ENCODE measurements around the gene CIDEC. TPM values are rescaled to one million over a fixed set of nuclear protein-coding genes. Genes with fewer than 3 reads are reported as not detected.

The CIDEC gene
- total and polyA plus RNA-seq, 2 experiments from 2014 or later, result not detected

DNA sequence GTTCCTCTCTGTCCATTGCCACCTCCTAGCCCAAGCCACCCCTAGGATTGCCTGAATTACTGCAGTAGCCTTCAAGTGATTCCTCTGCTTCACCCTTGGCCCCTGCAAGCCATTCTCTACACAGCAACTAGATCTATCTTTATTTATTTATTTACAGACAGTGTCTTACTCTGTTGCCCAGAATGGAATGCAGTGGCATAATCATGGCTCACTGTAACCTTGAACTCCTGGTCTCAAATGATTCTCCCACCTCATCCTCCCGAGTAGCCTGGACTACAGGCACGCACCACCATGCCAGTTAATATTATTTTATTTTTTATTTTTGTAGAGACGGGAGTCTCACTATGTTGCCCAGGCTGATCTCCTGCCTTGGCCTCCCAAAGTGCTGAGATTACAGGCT is 8.5 kb upstream of the CIDEC start:
- H3K9me2 ChIP-seq (ENCODE audit: insufficient read depth), result no peaks in the 10 kb centered on the region
- TF ChIP-seq, protein P1, sequence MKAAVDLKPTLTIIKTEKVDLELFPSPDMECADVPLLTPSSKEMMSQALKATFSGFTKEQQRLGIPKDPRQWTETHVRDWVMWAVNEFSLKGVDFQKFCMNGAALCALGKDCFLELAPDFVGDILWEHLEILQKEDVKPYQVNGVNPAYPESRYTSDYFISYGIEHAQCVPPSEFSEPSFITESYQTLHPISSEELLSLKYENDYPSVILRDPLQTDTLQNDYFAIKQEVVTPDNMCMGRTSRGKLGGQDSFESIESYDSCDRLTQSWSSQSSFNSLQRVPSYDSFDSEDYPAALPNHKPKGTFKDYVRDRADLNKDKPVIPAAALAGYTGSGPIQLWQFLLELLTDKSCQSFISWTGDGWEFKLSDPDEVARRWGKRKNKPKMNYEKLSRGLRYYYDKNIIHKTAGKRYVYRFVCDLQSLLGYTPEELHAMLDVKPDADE (IDR thresholded peaks at IDR 0.05), result no peak
- TF ChIP-seq ZNF331 (CRISPR knock-in tag; IDR thresholded peaks at IDR 0.05; ENCODE audit: low read depth) (no peak), JUNB (IDR thresholded peaks at IDR 0.05; ENCODE audit: unreplicated experiment) (no peak), NANOG (IDR thresholded peaks at IDR 0.05; ENCODE audit: borderline replicate concordance) (no peak), CREB1 (CRISPR knock-in tag; IDR thresholded peaks at IDR 0.05; ENCODE audit: low read depth) (no peak), POLR2AphosphoS5 (IDR thresholded peaks at IDR 0.05; ENCODE audit: low read depth) (no peak), STAT1 (IDR thresholded peaks at IDR 0.05; ENCODE audit: unreplicated experiment) (no peak), ZNF114 (CRISPR knock-in tag; IDR thresholded peaks at IDR 0.05) (no peak)
- TF ChIP-seq, protein P2, sequence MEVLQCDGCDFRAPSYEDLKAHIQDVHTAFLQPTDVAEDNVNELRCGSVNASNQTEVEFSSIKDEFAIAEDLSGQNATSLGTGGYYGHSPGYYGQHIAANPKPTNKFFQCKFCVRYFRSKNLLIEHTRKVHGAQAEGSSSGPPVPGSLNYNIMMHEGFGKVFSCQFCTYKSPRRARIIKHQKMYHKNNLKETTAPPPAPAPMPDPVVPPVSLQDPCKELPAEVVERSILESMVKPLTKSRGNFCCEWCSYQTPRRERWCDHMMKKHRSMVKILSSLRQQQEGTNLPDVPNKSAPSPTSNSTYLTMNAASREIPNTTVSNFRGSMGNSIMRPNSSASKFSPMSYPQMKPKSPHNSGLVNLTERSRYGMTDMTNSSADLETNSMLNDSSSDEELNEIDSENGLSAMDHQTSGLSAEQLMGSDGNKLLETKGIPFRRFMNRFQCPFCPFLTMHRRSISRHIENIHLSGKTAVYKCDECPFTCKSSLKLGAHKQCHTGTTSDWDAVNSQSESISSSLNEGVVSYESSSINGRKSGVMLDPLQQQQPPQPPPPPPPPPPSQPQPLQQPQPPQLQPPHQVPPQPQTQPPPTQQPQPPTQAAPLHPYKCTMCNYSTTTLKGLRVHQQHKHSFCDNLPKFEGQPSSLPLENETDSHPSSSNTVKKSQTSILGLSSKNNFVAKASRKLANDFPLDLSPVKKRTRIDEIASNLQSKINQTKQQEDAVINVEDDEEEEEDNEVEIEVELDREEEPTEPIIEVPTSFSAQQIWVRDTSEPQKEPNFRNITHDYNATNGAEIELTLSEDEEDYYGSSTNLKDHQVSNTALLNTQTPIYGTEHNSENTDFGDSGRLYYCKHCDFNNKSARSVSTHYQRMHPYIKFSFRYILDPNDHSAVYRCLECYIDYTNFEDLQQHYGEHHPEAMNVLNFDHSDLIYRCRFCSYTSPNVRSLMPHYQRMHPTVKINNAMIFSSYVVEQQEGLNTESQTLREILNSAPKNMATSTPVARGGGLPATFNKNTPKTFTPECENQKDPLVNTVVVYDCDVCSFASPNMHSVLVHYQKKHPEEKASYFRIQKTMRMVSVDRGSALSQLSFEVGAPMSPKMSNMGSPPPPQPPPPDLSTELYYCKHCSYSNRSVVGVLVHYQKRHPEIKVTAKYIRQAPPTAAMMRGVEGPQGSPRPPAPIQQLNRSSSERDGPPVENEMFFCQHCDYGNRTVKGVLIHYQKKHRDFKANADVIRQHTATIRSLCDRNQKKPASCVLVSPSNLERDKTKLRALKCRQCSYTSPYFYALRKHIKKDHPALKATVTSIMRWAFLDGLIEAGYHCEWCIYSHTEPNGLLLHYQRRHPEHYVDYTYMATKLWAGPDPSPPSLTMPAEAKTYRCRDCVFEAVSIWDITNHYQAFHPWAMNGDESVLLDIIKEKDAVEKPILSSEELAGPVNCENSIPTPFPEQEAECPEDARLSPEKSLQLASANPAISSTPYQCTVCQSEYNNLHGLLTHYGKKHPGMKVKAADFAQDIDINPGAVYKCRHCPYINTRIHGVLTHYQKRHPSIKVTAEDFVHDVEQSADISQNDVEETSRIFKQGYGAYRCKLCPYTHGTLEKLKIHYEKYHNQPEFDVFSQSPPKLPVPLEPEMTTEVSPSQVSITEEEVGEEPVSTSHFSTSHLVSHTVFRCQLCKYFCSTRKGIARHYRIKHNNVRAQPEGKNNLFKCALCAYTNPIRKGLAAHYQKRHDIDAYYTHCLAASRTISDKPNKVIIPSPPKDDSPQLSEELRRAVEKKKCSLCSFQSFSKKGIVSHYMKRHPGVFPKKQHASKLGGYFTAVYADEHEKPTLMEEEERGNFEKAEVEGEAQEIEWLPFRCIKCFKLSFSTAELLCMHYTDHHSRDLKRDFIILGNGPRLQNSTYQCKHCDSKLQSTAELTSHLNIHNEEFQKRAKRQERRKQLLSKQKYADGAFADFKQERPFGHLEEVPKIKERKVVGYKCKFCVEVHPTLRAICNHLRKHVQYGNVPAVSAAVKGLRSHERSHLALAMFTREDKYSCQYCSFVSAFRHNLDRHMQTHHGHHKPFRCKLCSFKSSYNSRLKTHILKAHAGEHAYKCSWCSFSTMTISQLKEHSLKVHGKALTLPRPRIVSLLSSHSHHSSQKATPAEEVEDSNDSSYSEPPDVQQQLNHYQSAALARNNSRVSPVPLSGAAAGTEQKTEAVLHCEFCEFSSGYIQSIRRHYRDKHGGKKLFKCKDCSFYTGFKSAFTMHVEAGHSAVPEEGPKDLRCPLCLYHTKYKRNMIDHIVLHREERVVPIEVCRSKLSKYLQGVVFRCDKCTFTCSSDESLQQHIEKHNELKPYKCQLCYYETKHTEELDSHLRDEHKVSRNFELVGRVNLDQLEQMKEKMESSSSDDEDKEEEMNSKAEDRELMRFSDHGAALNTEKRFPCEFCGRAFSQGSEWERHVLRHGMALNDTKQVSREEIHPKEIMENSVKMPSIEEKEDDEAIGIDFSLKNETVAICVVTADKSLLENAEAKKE (CRISPR knock-in tag; IDR thresholded peaks at IDR 0.05), result no peak
- TF ChIP-seq, protein P3, sequence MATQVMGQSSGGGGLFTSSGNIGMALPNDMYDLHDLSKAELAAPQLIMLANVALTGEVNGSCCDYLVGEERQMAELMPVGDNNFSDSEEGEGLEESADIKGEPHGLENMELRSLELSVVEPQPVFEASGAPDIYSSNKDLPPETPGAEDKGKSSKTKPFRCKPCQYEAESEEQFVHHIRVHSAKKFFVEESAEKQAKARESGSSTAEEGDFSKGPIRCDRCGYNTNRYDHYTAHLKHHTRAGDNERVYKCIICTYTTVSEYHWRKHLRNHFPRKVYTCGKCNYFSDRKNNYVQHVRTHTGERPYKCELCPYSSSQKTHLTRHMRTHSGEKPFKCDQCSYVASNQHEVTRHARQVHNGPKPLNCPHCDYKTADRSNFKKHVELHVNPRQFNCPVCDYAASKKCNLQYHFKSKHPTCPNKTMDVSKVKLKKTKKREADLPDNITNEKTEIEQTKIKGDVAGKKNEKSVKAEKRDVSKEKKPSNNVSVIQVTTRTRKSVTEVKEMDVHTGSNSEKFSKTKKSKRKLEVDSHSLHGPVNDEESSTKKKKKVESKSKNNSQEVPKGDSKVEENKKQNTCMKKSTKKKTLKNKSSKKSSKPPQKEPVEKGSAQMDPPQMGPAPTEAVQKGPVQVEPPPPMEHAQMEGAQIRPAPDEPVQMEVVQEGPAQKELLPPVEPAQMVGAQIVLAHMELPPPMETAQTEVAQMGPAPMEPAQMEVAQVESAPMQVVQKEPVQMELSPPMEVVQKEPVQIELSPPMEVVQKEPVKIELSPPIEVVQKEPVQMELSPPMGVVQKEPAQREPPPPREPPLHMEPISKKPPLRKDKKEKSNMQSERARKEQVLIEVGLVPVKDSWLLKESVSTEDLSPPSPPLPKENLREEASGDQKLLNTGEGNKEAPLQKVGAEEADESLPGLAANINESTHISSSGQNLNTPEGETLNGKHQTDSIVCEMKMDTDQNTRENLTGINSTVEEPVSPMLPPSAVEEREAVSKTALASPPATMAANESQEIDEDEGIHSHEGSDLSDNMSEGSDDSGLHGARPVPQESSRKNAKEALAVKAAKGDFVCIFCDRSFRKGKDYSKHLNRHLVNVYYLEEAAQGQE (IDR thresholded peaks at IDR 0.05; ENCODE audit: unreplicated experiment), result no peak
- TF ChIP-seq, protein P4, sequence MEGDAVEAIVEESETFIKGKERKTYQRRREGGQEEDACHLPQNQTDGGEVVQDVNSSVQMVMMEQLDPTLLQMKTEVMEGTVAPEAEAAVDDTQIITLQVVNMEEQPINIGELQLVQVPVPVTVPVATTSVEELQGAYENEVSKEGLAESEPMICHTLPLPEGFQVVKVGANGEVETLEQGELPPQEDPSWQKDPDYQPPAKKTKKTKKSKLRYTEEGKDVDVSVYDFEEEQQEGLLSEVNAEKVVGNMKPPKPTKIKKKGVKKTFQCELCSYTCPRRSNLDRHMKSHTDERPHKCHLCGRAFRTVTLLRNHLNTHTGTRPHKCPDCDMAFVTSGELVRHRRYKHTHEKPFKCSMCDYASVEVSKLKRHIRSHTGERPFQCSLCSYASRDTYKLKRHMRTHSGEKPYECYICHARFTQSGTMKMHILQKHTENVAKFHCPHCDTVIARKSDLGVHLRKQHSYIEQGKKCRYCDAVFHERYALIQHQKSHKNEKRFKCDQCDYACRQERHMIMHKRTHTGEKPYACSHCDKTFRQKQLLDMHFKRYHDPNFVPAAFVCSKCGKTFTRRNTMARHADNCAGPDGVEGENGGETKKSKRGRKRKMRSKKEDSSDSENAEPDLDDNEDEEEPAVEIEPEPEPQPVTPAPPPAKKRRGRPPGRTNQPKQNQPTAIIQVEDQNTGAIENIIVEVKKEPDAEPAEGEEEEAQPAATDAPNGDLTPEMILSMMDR (conservative IDR thresholded peaks at IDR 0.05; ENCODE audit: low read depth in 2 of 2), result no peak
- H3K27ac Mint-ChIP-seq, result no peak overlapping the region; the same call in 1 of the 2 replicates

More for the DNA sequence above, 8.5 kb upstream of the CIDEC start:
- Histone ChIP-seq H3F3A (replicated peaks; ENCODE audit: low read depth) (peaks cover 6% of the 10 kb centered on the region; the same call in 1 of the 2 replicates), H3K4me3 (no peak overlapping the region), H3K27ac (ENCODE audit: low read depth) (no peak overlapping the region), H3K27me3 (ENCODE audit: insufficient read depth) (no peaks in the 10 kb centered on the region), H3K4me1 (ENCODE audit: insufficient read depth) (peaks cover 5% of the 10 kb centered on the region; the same call in 1 of the 2 replicates), H3K36me3 (ENCODE audit: insufficient read depth) (0 out of 2 replicates have a peak, but pooled peaks cover 4% of the 10 kb centered on the region), H4K20me1 (replicated peaks; ENCODE audit: insufficient read depth) (peaks cover 4% of the 10 kb centered on the region; the same call in 1 of the 2 replicates), H3K4me2 (no peak overlapping the region), H3K79me2 (replicated peaks; ENCODE audit: insufficient read depth) (peaks cover 17% of the 10 kb centered on the region), H2AFZ (no peak overlapping the region)
- Mint-ChIP-seq H3K27me3 (ENCODE audit: insufficient read depth, low read depth, poor library complexity) (peaks cover 11% of the 10 kb centered on the region), H3K9me3 (no peaks in the 10 kb centered on the region), H3K4me3 (no peak overlapping the region), H3K4me1 (peaks cover 12% of the 10 kb centered on the region), H3K36me3 (ENCODE audit: low read depth) (peaks cover 21% of the 10 kb centered on the region)
- DNase-seq (ENCODE audit: low spot score) (no peak), ATAC-seq (no peak)

All from GM23338 (cell line).